PC-3 (cell line): ENCODE measurements around the gene ZNF296. TPM values are rescaled to one million over a fixed set of nuclear protein-coding genes. Genes with fewer than 3 reads are reported as not detected.

Experiments
- ATAC-seq: fragments of 200-7000 bp; cut with Tn5 transposase; 2 replicates; pipeline ENCODE4 v1.9.1; 2020; ENCODE audit warnings: mild to moderate bottlenecking, moderate library complexity
- BruUV-seq: library from RNA; stranded (reverse); fragments of 400-500 nt; replicated peaks from 2 replicates; lab custom pipeline; 2021; lab: Mats Ljungman, UMichigan
- CTCF ChIA-PET: fragments of 300-600 bp; sonication (Branson Sonifier 250); formaldehyde crosslinking; loops from one replicate; lab custom pipeline; 2022; ENCODE audit warnings: antibody characterized with exemption; lab: Charles Lee
- POLR2A ChIA-PET: fragments of 300-600 bp; sonication (Branson Sonifier 250); formaldehyde crosslinking; loops from one replicate; lab custom pipeline; 2022; ENCODE audit warnings: antibody characterized with exemption; ENCODE audit not compliant: unreplicated experiment; lab: Charles Lee
- DNase-seq: peaks from one replicate; pipeline ENCODE4 v3.0.0-alpha.2; 2015
- H2AFZ ChIP-seq: fragments of 300-600 bp; sonication (generic); 2 replicates; pipeline ENCODE4 v1.6.0; 2016; ENCODE audit warnings: antibody characterized with exemption, low read length
- H3F3A ChIP-seq: fragments of 300-600 bp; sonication (generic); one replicate; pipeline ENCODE4 v1.6.0; 2017; ENCODE audit warnings: antibody characterized with exemption, low read length, control low read depth, mild to moderate bottlenecking; ENCODE audit not compliant: unreplicated experiment
- H3K27ac ChIP-seq: fragments of 300-600 bp; sonication (generic); 2 replicates; pipeline ENCODE4 v1.5.1; 2016; ENCODE audit warnings: mild to moderate bottlenecking, low read length
- H3K27me3 ChIP-seq: fragments of 300-600 bp; sonication (generic); 2 replicates; pipeline ENCODE4 v1.6.1; 2016; ENCODE audit warnings: low read length, mixed read lengths
- H3K36me3 ChIP-seq: fragments of 300-600 bp; sonication (generic); 2 replicates; pipeline ENCODE4 v1.6.1; 2016; ENCODE audit warnings: low read depth, mixed run types, low read length, mixed read lengths
- H3K4me1 ChIP-seq: fragments of 300-600 bp; sonication (generic); 2 replicates; pipeline ENCODE4 v1.5.1; 2016; ENCODE audit warnings: low read length; ENCODE audit not compliant: insufficient read depth
- H3K4me2 ChIP-seq: fragments of 300-600 bp; sonication (generic); 2 replicates; pipeline ENCODE4 v1.6.0; 2016; ENCODE audit warnings: low read length
- H3K4me3 ChIP-seq: fragments of 300-600 bp; sonication (generic); 2 replicates; pipeline ENCODE4 v1.5.1; 2016; ENCODE audit warnings: mild to moderate bottlenecking, low read length, mixed read lengths
- H3K79me2 ChIP-seq: fragments of 300-600 bp; sonication (generic); 2 replicates; pipeline ENCODE4 v1.6.1; 2017; ENCODE audit warnings: low read length, mixed read lengths
- H3K9ac ChIP-seq: fragments of 300-600 bp; sonication (generic); 2 replicates; pipeline ENCODE4 v1.6.0; 2016; ENCODE audit warnings: mild to moderate bottlenecking, low read length
- H3K9me2 ChIP-seq: fragments of 300-600 bp; sonication (generic); replicated peaks from 2 replicates; pipeline ENCODE4 v1.6.1; 2016; ENCODE audit warnings: mixed run types, low read length, mixed read lengths
- H3K9me3 ChIP-seq: fragments of 300-600 bp; sonication (generic); 2 replicates; pipeline ENCODE4 v1.6.1; 2016; ENCODE audit warnings: low read length, mixed read lengths
- H4K20me1 ChIP-seq: fragments of 300-600 bp; sonication (generic); 2 replicates; pipeline ENCODE4 v1.6.1; 2016; ENCODE audit warnings: low read length, mixed read lengths
- CTCF ChIP-seq: fragments of 300-600 bp; sonication (generic); conservative IDR thresholded peaks from 2 replicates; pipeline ENCODE4 v1.5.1; 2017; ENCODE audit warnings: antibody characterized with exemption, low read depth, mild to moderate bottlenecking, low read length
- EZH2 ChIP-seq: fragments of 300-600 bp; sonication (generic); IDR thresholded peaks from one replicate; pipeline ENCODE4 v1.6.1; 2017; ENCODE audit warnings: antibody characterized with exemption, mild to moderate bottlenecking, low read length; ENCODE audit not compliant: unreplicated experiment
- EZH2phosphoT487 ChIP-seq: fragments of 300-600 bp; sonication (generic); IDR thresholded peaks from 2 replicates; pipeline ENCODE4 v1.6.1; 2018; ENCODE audit warnings: mild to moderate bottlenecking, antibody characterized with exemption, low read length, borderline replicate concordance
- intact Hi-C: fragments of 100-400 bp; cut with micrococcal nuclease; formaldehyde crosslinking; loops from 2 replicates; pipeline ENCODE4 v1.9.0; 2023
- total RNA-seq: library from RNA; depleted of rRNA; stranded (reverse); fragments of >200 nt; gene quantifications from 2 replicates; pipeline ENCODE4 v1.2.3, GENCODE V29; 2014

The ZNF296 gene
- total RNA-seq, 1 experiment from 2014 or later: 2.4 TPM

GRCh38 chr19:45040059-45040771 is 36.1 kb downstream of the ZNF296 start:
- H3K4me1 ChIP-seq: peaks cover 9% of the 10 kb centered on the region
- ChIA-PET POLR2A (no interaction called here), CTCF (interaction anchor here (0.7 kb wide), 1 partner anchor 20 kb away, joined by 3 read pairs; no protein-coding TSS in a partner anchor)
- H3K4me2 ChIP-seq: peak overlapping the region; percentile 95
- H3K27ac ChIP-seq: no peak overlapping the region
- H3K27me3 ChIP-seq: no peaks in the 10 kb centered on the region
- TF ChIP-seq EZH2phosphoT487 (no peak), CTCF (no peak), EZH2 (no peak)
- H3K79me2 ChIP-seq: peaks cover 52% of the 10 kb centered on the region
- intact Hi-C loops: no loop called here
- BruUV-seq: TSS peak; percentile 47
- H3K9me3 ChIP-seq: no peaks in the 10 kb centered on the region
- peak overlapping the region; percentile 96; the same call in 1 of the 2 replicates for H3K9ac ChIP-seq
- DNase-seq (no peak), ATAC-seq (no peak)
- H4K20me1 ChIP-seq: peaks cover 13% of the 10 kb centered on the region
- H3K9me2 ChIP-seq: no peaks in the 10 kb centered on the region
- H3K4me3 ChIP-seq: peak overlapping the region; percentile 94
- H3K36me3 ChIP-seq: peaks cover 9% of the 10 kb centered on the region
- H3F3A ChIP-seq: no peaks in the 10 kb centered on the region
- no peak overlapping the region for H2AFZ ChIP-seq

GRCh38 chr19:45038931-45039893 is 37.1 kb downstream of the ZNF296 start, which contains the start of gene CLASRP:
CLASRP (plus strand) TSS chr19:45039045; CDS start chr19:45040213, 1,168 bp downstream.
- Histone ChIP-seq H3K4me1 (peaks cover 9% of the 10 kb centered on the region), H4K20me1 (peaks cover 13% of the 10 kb centered on the region), H3K27ac (peak within 1 kb of the TSS; percentile 78), H3K9me2 (no peaks in the 10 kb centered on the region), H3K9me3 (no peaks in the 10 kb centered on the region), H3K4me2 (peak within 1 kb of the TSS; percentile 95), H3F3A (no peaks in the 10 kb centered on the region), H3K4me3 (peak within 1 kb of the TSS; percentile 94), H3K9ac (peak within 1 kb of the TSS; percentile 96), H3K79me2 (peaks cover 43% of the 10 kb centered on the region), H3K36me3 (peaks cover 5% of the 10 kb centered on the region), H2AFZ (peak within 1 kb of the TSS; percentile 70), H3K27me3 (no peaks in the 10 kb centered on the region)
- TF ChIP-seq EZH2phosphoT487 (no peak), CTCF (no peak), EZH2 (no peak)
- intact Hi-C loops: no loop called here
- ChIA-PET POLR2A (interaction anchor here (0.6 to 0.7 kb wide), 3 partner anchors 12 to 290 kb away, joined by 3 to 11 read pairs (median 4); no protein-coding TSS in a partner anchor), CTCF (interaction anchor here (0.6 to 1.2 kb wide), 5 partner anchors 21 to 135 kb away, joined by 3 to 9 read pairs (median 3); no protein-coding TSS in a partner anchor)
- ATAC-seq: peak; percentile 95
- peak; percentile 82 for DNase-seq
- BruUV-seq: no TSS peak
